Stimulated activated CD4-positive, alpha-beta T cell treated with anti-CD3 and anti-CD28 coated beads, Interleukin-12 subunit alpha, Interleukin-12 subunit beta, amount 100 ng/mL, for 4 hours (primary cell): ENCODE results near the gene SIN3B.
"Not testable (repeated sequence)": the region's sequence is repeated elsewhere in the genome, so short reads cannot be mapped to it uniquely, and the experiment has no call there.

ENCODE experiments used
- DNase-seq: peaks from one replicate; pipeline ENCODE4 v3.0.0-alpha.2; 2020

The SIN3B gene

GRCh38 chr19:16829010-16829821 is at the start of gene SIN3B:
Gene SIN3B, plus strand, starts transcription at chr19:16829398. Its CDS starts 23 bp downstream, at chr19:16829421.
- DNase-seq, result peak; percentile 88

- DNase-seq, result no peak
Measured at GRCh38 chr19:16779539-16780163, 49.5 kb upstream of the SIN3B start.

- DNase-seq, result no peak
Measured at GRCh38 chr19:16782719-16783118, 46.5 kb upstream of the SIN3B start.

GRCh38 chr19:16788479-16788878 is 40.7 kb upstream of the SIN3B start:
- no peak for DNase-seq

GRCh38 chr19:16789238-16789637 is 40.0 kb upstream of the SIN3B start:
- no peak for DNase-seq

- DNase-seq, result no peak
Measured at GRCh38 chr19:16790051-16790450, 39.1 kb upstream of the SIN3B start.

GRCh38 chr19:16791942-16792341 is 37.3 kb upstream of the SIN3B start:
- no peak for DNase-seq

GRCh38 chr19:16794456-16795441 is 34.4 kb upstream of the SIN3B start:
- no peak for DNase-seq

- DNase-seq, result no peak
Measured at GRCh38 chr19:16795731-16796130, 33.5 kb upstream of the SIN3B start.

- DNase-seq, result no peak
Measured at GRCh38 chr19:16797876-16798275, 31.3 kb upstream of the SIN3B start.

GRCh38 chr19:16798326-16798725 is 30.9 kb upstream of the SIN3B start:
- not testable (repeated sequence) for DNase-seq

- DNase-seq, result no peak
Measured at GRCh38 chr19:16799740-16800139, 29.5 kb upstream of the SIN3B start.

GRCh38 chr19:16801600-16802013 is 27.6 kb upstream of the SIN3B start:
- no peak for DNase-seq

GRCh38 chr19:16804176-16804575 is 25.0 kb upstream of the SIN3B start:
- no peak for DNase-seq

- DNase-seq, result no peak
Measured at GRCh38 chr19:16807549-16808284, 21.5 kb upstream of the SIN3B start.

GRCh38 chr19:16814526-16815100 is 14.6 kb upstream of the SIN3B start:
- DNase-seq, result no peak

- DNase-seq, result no peak
Measured at GRCh38 chr19:16820056-16820455, 9.1 kb upstream of the SIN3B start.

- DNase-seq, result no peak
Measured at GRCh38 chr19:16821081-16821480, 8.1 kb upstream of the SIN3B start.

- DNase-seq, result no peak
Measured at GRCh38 chr19:16822648-16823047, 6.5 kb upstream of the SIN3B start.

GRCh38 chr19:16824658-16825311 is 4.4 kb upstream of the SIN3B start:
- DNase-seq, result no peak

- DNase-seq, result no peak
Measured at GRCh38 chr19:16825312-16826052, 3.7 kb upstream of the SIN3B start.
